ENCODE measurements around the gene TMEM119. TPM values are rescaled to one million over a fixed set of nuclear protein-coding genes. Genes with fewer than 3 reads are reported as not detected.

Gene TMEM119
- total RNA-seq, 1 donor: 83.3 TPM

DNA sequence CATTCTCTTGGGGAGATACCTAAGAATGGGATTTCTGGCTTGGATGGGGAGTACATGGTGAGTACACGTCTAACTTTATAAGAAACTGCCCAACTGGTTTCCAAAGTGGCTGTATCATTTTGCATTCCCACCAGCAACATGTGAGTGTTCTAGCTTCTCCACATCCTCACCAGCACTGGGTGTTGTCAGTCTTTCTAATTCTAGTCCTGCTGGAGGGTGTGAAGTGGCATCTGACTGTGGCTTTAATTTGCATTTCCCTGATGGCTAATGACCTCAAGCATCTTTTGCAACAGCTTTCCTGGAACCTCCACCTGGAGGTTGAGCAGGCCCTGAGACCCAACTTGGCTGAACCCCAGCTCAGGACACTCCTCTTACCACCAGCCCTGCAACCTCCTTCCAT, 18.0 kb upstream of the TMEM119 start:
- no peak for DNase-seq (ENCODE audit: low read depth)
- TF ChIP-seq, protein P1, sequence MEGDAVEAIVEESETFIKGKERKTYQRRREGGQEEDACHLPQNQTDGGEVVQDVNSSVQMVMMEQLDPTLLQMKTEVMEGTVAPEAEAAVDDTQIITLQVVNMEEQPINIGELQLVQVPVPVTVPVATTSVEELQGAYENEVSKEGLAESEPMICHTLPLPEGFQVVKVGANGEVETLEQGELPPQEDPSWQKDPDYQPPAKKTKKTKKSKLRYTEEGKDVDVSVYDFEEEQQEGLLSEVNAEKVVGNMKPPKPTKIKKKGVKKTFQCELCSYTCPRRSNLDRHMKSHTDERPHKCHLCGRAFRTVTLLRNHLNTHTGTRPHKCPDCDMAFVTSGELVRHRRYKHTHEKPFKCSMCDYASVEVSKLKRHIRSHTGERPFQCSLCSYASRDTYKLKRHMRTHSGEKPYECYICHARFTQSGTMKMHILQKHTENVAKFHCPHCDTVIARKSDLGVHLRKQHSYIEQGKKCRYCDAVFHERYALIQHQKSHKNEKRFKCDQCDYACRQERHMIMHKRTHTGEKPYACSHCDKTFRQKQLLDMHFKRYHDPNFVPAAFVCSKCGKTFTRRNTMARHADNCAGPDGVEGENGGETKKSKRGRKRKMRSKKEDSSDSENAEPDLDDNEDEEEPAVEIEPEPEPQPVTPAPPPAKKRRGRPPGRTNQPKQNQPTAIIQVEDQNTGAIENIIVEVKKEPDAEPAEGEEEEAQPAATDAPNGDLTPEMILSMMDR (IDR thresholded peaks at IDR 0.05; ENCODE audit: insufficient read depth, low read depth, low read length): no peak
- no peak overlapping the region for H3K4me3 ChIP-seq (ENCODE audit: low read depth, low read length)

DNA sequence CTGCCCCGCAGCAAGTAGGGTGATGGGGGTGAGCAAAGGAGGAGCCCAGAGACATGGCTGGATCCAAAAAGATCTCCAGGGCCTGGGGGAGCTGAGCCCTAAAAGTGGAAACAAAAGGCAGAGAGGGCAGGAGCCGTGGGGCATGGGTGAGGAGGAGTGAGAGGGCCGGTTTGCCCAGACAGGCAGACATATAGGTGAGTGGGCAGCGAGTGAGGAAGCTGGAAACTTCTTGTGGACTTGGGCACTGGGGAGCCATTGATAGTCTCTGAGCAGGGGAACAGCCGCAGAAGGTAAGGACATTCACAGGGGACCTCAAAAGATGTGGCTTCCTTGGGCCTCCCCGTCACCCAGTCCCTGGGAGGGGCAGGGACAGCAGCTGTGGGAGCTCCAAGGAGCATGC, 16.8 kb upstream of the TMEM119 start:
- H3K4me3 ChIP-seq (ENCODE audit: low read depth, low read length): no peak overlapping the region
- TF ChIP-seq, protein P1 (IDR thresholded peaks at IDR 0.05; ENCODE audit: insufficient read depth, low read depth, low read length): no peak
- no peak for DNase-seq (ENCODE audit: low read depth)

DNA sequence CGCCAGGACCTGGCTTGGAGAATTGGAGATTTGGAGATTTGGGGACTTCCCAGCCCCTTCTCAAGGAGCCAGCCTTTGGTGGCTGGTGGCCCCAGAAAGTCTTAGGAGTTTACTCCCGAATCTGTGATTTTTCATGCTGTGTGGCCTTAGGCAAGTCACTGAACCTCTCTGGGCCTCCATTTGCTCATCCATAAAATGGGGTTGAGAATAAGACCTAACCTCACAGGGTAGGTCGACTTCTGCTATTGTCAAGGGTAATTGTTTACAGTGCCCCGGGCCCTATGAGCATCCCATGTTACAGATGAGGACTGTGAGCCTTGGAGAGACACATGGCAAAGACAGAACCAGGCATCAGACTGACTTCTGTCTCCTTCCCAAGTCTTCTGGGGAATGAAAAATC, 16.2 kb upstream of the TMEM119 start:
- no peak overlapping the region for H3K4me3 ChIP-seq (ENCODE audit: low read depth, low read length)
- TF ChIP-seq, protein P1 (IDR thresholded peaks at IDR 0.05; ENCODE audit: insufficient read depth, low read depth, low read length): no peak
- no peak for DNase-seq (ENCODE audit: low read depth)

DNA sequence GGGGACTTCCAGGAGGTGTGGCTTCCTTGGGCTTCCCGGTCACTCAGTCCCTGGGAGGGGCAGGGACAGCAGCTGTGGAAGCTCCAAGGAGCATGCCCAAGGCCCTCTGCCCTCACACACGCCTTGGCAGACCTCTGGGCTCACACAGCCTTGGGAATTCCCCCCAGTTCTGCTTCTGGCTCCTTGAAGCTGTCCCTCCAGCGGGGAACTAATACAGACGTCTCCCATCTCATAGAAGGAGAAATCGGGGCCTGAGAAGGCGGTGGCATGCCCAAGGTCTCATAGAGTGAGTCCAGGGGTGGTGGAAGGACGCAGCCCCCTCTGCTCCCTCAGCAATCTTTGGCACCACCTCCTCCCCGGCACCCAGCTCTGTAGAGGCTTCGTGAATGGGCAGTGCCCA, 15.7 kb upstream of the TMEM119 start:
- no peak overlapping the region for H3K4me3 ChIP-seq (ENCODE audit: low read depth, low read length)
- TF ChIP-seq, protein P1 (IDR thresholded peaks at IDR 0.05; ENCODE audit: insufficient read depth, low read depth, low read length): no peak
- no peak for DNase-seq (ENCODE audit: low read depth)

DNA sequence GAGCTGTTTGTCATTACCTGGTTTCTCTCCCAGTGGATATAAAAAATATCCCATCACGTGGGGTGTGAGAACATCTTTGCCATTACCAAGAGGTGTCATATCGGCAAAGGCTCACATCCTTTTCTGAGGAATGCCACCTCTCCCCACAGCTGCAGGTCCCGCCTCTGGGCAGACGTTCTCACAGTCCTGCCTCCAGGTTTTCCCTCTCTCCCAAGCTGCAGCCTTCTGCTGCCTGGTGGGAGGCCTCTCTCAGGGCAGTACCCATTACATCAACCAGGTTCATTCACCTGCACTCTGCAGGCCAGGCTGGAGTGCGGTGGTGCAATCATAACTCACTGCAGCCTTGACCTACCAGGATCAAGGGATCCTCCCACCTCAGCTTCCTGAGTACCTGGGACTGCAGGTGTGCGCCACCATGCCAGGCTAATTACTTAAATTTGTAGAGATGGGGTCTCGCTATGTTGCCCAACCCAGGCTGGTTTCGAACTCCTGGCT, 15.0 kb upstream of the TMEM119 start:
- no peak for DNase-seq (ENCODE audit: low read depth)
- TF ChIP-seq, protein P1 (IDR thresholded peaks at IDR 0.05; ENCODE audit: insufficient read depth, low read depth, low read length): no peak
- no peak overlapping the region for H3K4me3 ChIP-seq (ENCODE audit: low read depth, low read length)

DNA sequence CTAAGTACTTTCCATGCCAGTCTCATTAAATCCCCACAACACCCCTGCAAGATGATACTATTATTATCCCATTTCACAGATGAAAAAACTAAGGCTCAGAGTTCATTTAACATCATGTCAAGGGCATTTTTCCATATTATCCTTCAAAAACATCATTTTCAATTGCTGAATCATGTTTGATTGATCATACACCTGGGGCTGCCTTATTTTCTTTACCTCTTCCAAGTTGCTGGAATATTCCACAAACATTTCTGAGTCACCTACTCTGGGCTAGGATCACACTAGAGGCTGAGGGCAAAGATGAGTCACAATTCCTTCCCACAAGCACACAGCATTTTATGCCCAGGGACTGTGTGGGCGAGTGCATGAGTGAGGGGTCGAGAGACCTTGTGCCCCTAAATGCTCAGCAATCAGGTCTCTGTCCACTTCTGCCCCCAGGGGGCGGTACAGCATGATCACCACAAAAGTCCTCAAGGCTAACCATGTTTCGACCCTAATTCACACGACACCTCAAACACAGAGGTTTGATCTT, 14.1 kb upstream of the TMEM119 start:
- H3K4me3 ChIP-seq (ENCODE audit: low read depth, low read length): no peak overlapping the region
- TF ChIP-seq, protein P1 (IDR thresholded peaks at IDR 0.05; ENCODE audit: insufficient read depth, low read depth, low read length): peak; percentile 54
- DNase-seq (ENCODE audit: low read depth): peak; percentile 82
